Lung (tissue), 12 donors: ENCODE data around the gene CP. TPM values are rescaled to one million over a fixed set of nuclear protein-coding genes. Genes with fewer than 3 reads are reported as not detected.

Experiments
- ATAC-seq: fragments of 200-7000 bp; cut with Tn5 transposase; one replicate; pipeline ENCODE4 v1.9.1; 2020; ENCODE audit warnings: moderate number of reproducible peaks; ENCODE audit not compliant: insufficient read depth, low FRiP score
- DNase-seq, 3 donors: peaks; one replicate each; pipeline ENCODE4 v3.0.0-alpha.2; 2013 to 2017
- H3K27ac ChIP-seq, 2 donors: one replicate each; pipeline ENCODE4 v1.5.1; 2013; ENCODE audit warnings: mild to moderate bottlenecking in 2 of 2, moderate library complexity in 2 of 2, control low read depth in 1 of 2, inconsistent platforms in 1 of 2, low read depth in 1 of 2, low read length in 1 of 2
- H3K27me3 ChIP-seq, 3 donors: one replicate each; pipeline ENCODE4 v1.5.1; 2013; ENCODE audit warnings: low read length in 2 of 3; ENCODE audit not compliant: control insufficient read depth in 3 of 3, insufficient read depth in 3 of 3
- H3K36me3 ChIP-seq, 4 donors: one replicate each; pipeline ENCODE4 v1.5.1; 2013; ENCODE audit warnings: low read length in 4 of 4, mild to moderate bottlenecking in 1 of 4, moderate library complexity in 1 of 4; ENCODE audit not compliant: control insufficient read depth in 4 of 4, insufficient read depth in 4 of 4
- H3K4me1 ChIP-seq, 5 donors: one replicate each; pipeline ENCODE4 v1.5.1; 2013; ENCODE audit warnings: low read length in 5 of 5, mild to moderate bottlenecking in 2 of 5, moderate library complexity in 1 of 5; ENCODE audit not compliant: control insufficient read depth in 5 of 5, insufficient read depth in 5 of 5
- H3K4me3 ChIP-seq: one replicate; pipeline ENCODE4 v1.5.1; 2013; ENCODE audit warnings: mild to moderate bottlenecking, control low read depth, moderate library complexity
- H3K9ac ChIP-seq, 2 donors: one replicate each; pipeline ENCODE4 v1.5.1; 2013; ENCODE audit warnings: low read length in 2 of 2, control low read depth in 1 of 2; ENCODE audit not compliant: insufficient read depth in 1 of 2
- H3K9me3 ChIP-seq, 4 donors: one replicate each; pipeline ENCODE4 v1.5.1; 2013; ENCODE audit warnings: low read length in 3 of 4, mild to moderate bottlenecking in 1 of 4, moderate library complexity in 1 of 4; ENCODE audit not compliant: control insufficient read depth in 4 of 4, insufficient read depth in 3 of 4
- WGBS, 2 donors: extraction: QIAGEN DNeasy Blood & Tissue Kit; methylation state at CpG; one replicate each; pipeline ENCODE4 v1.1.7; 2013; 5-methylcytosine and 5-hydroxymethylcytosine counted together
- polyA plus RNA-seq, 2 donors: library from polyadenylated mRNA; stranded (reverse); fragments of 200-250 nt; gene quantifications; one replicate each; pipeline ENCODE4 v1.2.1, GENCODE V29; 2013
- total RNA-seq, 2 donors: library from RNA; depleted of rRNA in 1 of 2; stranded (reverse); fragments of >200 nt in 1 of 2; gene quantifications; one replicate each; pipeline ENCODE4 v1.2.1, GENCODE V29; 2014 to 2021
- TF ChIP-seq, protein P1 (sequence below): IDR thresholded peaks from 2 replicates; pipeline ENCODE4 v1.5.1; 2012; ENCODE audit warnings: mild to moderate bottlenecking; ENCODE audit errors: control extremely low read depth, extremely low read depth
- donor health status: control.
- donor health status: control.
- donor health status: Bipolar disorder and iron deficiency.
- donor health status: healthy.
- donor health status: DM: yes; HTN: yes; CAD: no.

CP gene
- total and polyA plus RNA-seq, 4 donors = 16.4 to 143 (median 68.5) TPM

DNA sequence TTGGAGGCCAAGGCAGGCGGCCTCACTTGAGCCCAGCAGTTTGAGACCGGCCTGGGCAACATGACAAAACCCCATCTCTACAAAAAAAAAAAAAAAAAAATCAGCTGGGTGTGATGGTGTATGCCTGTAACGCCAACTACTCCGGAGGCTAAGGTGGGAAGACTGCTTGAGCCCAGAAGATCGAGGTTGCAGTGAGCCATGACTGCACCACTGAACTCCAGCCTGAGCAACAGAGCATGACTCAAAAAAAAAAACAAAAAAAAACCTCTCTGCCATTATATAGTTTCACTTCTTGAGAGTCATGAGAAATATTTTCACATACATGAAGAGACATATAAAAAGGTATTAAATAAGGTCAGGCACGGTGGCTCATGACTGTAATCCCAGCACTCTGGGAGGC, 45.9 kb upstream of the CP start:
- no peaks in the 10 kb centered on the region for H3K4me1 ChIP-seq
- H3K9me3 ChIP-seq = no peaks in the 10 kb centered on the region
- ATAC-seq = no peak
- H3K27ac ChIP-seq = no peak overlapping the region
- no peaks in the 10 kb centered on the region for H3K27me3 ChIP-seq
- no peaks in the 10 kb centered on the region for H3K36me3 ChIP-seq
- TF ChIP-seq, protein P1, sequence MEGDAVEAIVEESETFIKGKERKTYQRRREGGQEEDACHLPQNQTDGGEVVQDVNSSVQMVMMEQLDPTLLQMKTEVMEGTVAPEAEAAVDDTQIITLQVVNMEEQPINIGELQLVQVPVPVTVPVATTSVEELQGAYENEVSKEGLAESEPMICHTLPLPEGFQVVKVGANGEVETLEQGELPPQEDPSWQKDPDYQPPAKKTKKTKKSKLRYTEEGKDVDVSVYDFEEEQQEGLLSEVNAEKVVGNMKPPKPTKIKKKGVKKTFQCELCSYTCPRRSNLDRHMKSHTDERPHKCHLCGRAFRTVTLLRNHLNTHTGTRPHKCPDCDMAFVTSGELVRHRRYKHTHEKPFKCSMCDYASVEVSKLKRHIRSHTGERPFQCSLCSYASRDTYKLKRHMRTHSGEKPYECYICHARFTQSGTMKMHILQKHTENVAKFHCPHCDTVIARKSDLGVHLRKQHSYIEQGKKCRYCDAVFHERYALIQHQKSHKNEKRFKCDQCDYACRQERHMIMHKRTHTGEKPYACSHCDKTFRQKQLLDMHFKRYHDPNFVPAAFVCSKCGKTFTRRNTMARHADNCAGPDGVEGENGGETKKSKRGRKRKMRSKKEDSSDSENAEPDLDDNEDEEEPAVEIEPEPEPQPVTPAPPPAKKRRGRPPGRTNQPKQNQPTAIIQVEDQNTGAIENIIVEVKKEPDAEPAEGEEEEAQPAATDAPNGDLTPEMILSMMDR = no peak
- DNase-seq = no peak
- H3K9ac ChIP-seq = no peak overlapping the region
- 94% methylated on average over 6 of the region's 6 CpGs for WGBS, 2 donors
- H3K4me3 ChIP-seq = no peak overlapping the region

DNA sequence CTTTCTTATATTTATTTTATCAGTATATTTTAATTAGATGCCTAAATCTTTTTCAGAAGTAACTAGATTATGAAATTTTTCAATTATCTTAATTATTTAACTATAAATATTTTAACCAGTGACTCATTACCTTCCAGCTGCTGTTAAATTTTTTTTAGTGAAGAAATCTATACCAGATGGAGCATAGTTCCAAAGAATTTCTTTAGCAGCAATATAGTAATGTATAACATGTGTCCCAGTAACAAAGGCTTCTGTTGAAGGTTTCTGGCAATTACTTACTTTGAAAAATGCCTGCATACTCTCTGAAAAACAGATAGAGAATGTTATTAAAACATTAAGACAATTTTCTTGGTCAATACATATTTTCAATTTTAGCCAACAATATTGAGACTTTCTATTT, 45.1 kb upstream of the CP start:
- Histone ChIP-seq H3K9ac (no peak overlapping the region), H3K27ac (no peak overlapping the region), H3K4me1 (no peaks in the 10 kb centered on the region), H3K36me3 (no peaks in the 10 kb centered on the region), H3K9me3 (no peaks in the 10 kb centered on the region), H3K4me3 (no peak overlapping the region), H3K27me3 (no peaks in the 10 kb centered on the region)
- TF ChIP-seq, protein P1 = no peak
- ATAC-seq (no peak), DNase-seq (no peak)

DNA sequence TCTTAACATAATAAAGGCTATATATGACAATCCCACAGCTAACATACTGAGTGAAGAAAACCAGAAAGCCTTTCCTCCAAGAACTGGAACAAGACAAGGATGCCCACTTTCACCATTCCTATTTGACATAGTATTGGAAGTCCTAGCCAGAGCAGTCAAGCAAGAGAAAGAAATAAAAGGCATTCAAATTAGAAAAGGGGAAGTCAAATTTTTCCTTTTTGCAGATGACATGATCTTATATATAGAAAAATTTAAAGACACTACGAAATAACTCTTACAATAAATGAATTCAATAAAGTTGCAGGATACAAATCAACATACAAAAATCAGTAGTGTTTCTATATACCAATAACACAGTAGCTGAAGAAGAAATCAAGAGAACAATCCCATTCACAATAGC, 42.2 kb upstream of the CP start:
- TF ChIP-seq, protein P1 = no peak
- WGBS, 2 donors = 71 to 77% methylated on average over 1 of the region's 1 CpG
- Histone ChIP-seq H3K9me3 (no peaks in the 10 kb centered on the region), H3K4me3 (no peak overlapping the region), H3K36me3 (no peaks in the 10 kb centered on the region), H3K27me3 (no peaks in the 10 kb centered on the region), H3K27ac (no peak overlapping the region), H3K9ac (no peak overlapping the region), H3K4me1 (no peaks in the 10 kb centered on the region)
- ATAC-seq (no peak), DNase-seq (no peak)

DNA sequence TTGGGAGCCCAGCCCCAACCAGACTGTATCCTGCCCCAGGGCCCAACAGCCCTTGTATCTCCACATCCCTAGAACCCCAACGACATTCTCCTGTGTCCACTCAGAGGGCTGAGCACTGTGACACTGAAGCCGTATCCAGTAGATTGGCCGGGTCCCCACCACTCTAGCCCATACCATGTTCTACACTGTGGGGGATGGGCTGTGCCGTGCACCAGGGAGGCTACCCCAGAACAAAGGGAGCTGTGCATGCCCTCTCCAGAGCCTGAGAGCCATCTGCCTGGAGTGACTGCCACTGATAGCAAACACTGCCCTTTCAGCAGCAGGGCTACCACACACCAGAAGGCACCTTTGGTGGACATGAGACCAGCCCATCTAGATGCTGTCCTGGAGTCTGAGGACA, 37.1 kb upstream of the CP start:
- TF ChIP-seq, protein P1 = no peak
- WGBS, 2 donors = 96 to 98% methylated on average over 4 of the region's 4 CpGs
- no peak overlapping the region for H3K4me3 ChIP-seq
- no peaks in the 10 kb centered on the region for H3K4me1 ChIP-seq
- H3K36me3 ChIP-seq = no peaks in the 10 kb centered on the region
- H3K27ac ChIP-seq = no peak overlapping the region
- DNase-seq (no peak), ATAC-seq (no peak)
- H3K9ac ChIP-seq = no peak overlapping the region
- H3K27me3 ChIP-seq = no peaks in the 10 kb centered on the region
- H3K9me3 ChIP-seq = no peaks in the 10 kb centered on the region
